Neuronal stem cell (in vitro differentiated cells): ENCODE results near the gene ZACN.

Source experiments
- DNase-seq: peaks from one replicate; pipeline ENCODE4 v3.0.0-alpha.2; 2013; ENCODE audit warnings: low spot score
- H2AFZ ChIP-seq: one replicate; pipeline ENCODE4 v1.6.1; 2013; ENCODE audit warnings: mild to moderate bottlenecking, low read length, inconsistent platforms
- H2AK5ac ChIP-seq: 2 replicates; pipeline ENCODE4 v1.6.1; 2013; ENCODE audit warnings: low read depth, mild to moderate bottlenecking, inconsistent platforms, low read length, moderate library complexity, mixed read lengths
- H2BK120ac ChIP-seq: 2 replicates; pipeline ENCODE4 v1.6.1; 2013; ENCODE audit warnings: low read depth, mild to moderate bottlenecking, inconsistent platforms, low read length, moderate library complexity, mixed read lengths
- H2BK12ac ChIP-seq: one replicate; pipeline ENCODE4 v1.6.1; 2013; ENCODE audit warnings: low read length, inconsistent platforms
- H2BK15ac ChIP-seq: 2 replicates; pipeline ENCODE4 v1.6.1; 2013; ENCODE audit warnings: mild to moderate bottlenecking, low read length, inconsistent platforms, mixed read lengths
- H2BK5ac ChIP-seq: one replicate; pipeline ENCODE4 v1.6.1; 2013; ENCODE audit warnings: inconsistent platforms, mild to moderate bottlenecking, low read length, moderate library complexity
- H3K14ac ChIP-seq: one replicate; pipeline ENCODE4 v1.6.1; 2013; ENCODE audit warnings: low read length, inconsistent platforms
- H3K18ac ChIP-seq: 2 replicates; pipeline ENCODE4 v1.6.1; 2013; ENCODE audit warnings: low read length, inconsistent platforms
- H3K23ac ChIP-seq: 2 replicates; pipeline ENCODE4 v1.6.1; 2013; ENCODE audit warnings: low read depth, mild to moderate bottlenecking, mixed read lengths, low read length, inconsistent platforms; ENCODE audit not compliant: poor library complexity
- H3K27ac ChIP-seq: replicated peaks from 3 replicates; pipeline ENCODE4 v1.5.1; 2013; ENCODE audit warnings: low read length, inconsistent platforms
- H3K27me3 ChIP-seq, 3 experiments: 2 replicates each; pipeline ENCODE4 v1.6.1; 2013; ENCODE audit warnings: low read length in 3 of 3, mild to moderate bottlenecking in 2 of 3, inconsistent platforms in 1 of 3, low read depth in 1 of 3, mixed read lengths in 1 of 3, moderate library complexity in 1 of 3; ENCODE audit not compliant: control insufficient read depth in 3 of 3, insufficient read depth in 3 of 3
- H3K36me3 ChIP-seq, 2 donors: replicated peaks in 1 of 2; 2 replicates each; pipeline ENCODE4 v1.6.1; 2013; ENCODE audit warnings: low read length in 2 of 2; ENCODE audit not compliant: control insufficient read depth in 2 of 2, insufficient read depth in 2 of 2
- H3K4ac ChIP-seq: 2 replicates; pipeline ENCODE4 v1.6.1; 2013; ENCODE audit warnings: inconsistent platforms, mild to moderate bottlenecking, low read length, moderate library complexity
- H3K4me1 ChIP-seq, 2 donors: 1 replicate in 1 of 2; 2 replicates in 1 of 2; pipeline ENCODE4 v1.6.1; 2013; ENCODE audit warnings: low read length in 2 of 2, low read depth in 1 of 2; ENCODE audit not compliant: control insufficient read depth in 2 of 2, insufficient read depth in 1 of 2
- H3K4me2 ChIP-seq: one replicate; pipeline ENCODE4 v1.6.1; 2013; ENCODE audit warnings: mild to moderate bottlenecking, low read length, inconsistent platforms; ENCODE audit not compliant: insufficient read depth, poor library complexity, severe bottlenecking
- H3K4me3 ChIP-seq, 2 donors: 2 replicates each; pipeline ENCODE4 v1.5.1; 2013; ENCODE audit warnings: low read length in 2 of 2, mild to moderate bottlenecking in 2 of 2, inconsistent platforms in 1 of 2, moderate library complexity in 1 of 2
- H3K79me1 ChIP-seq: one replicate; pipeline ENCODE4 v1.6.1; 2013; ENCODE audit warnings: low read depth, mild to moderate bottlenecking, inconsistent platforms, low read length, moderate library complexity
- H3K9ac ChIP-seq: one replicate; pipeline ENCODE4 v1.6.1; 2013; ENCODE audit warnings: mild to moderate bottlenecking, low read depth, low read length, inconsistent platforms; ENCODE audit not compliant: poor library complexity
- H3K9me3 ChIP-seq, 2 donors: replicated peaks in 1 of 2; 2 replicates each; pipeline versions ENCODE3 to v1.6.1; 2013; ENCODE audit warnings: low read length in 2 of 2, mild to moderate bottlenecking in 2 of 2, inconsistent platforms in 1 of 2, low read depth in 1 of 2, mixed read lengths in 1 of 2, moderate library complexity in 1 of 2; ENCODE audit not compliant: control insufficient read depth in 2 of 2, insufficient read depth in 1 of 2
- H4K8ac ChIP-seq: one replicate; pipeline ENCODE4 v1.6.1; 2013; ENCODE audit warnings: low read depth, mild to moderate bottlenecking, inconsistent platforms, low read length, moderate library complexity
- H4K91ac ChIP-seq: one replicate; pipeline ENCODE4 v1.6.1; 2013; ENCODE audit warnings: low read length, low read depth, mild to moderate bottlenecking, inconsistent platforms; ENCODE audit not compliant: poor library complexity
- WGBS, 2 donors: extraction: QIAGEN DNeasy Blood & Tissue Kit; methylation state at CpG; one replicate each; pipeline ENCODE4 v1.1.7; 2013; ENCODE audit warnings: missing lambda C conversion rate in 2 of 2, mixed read lengths in 1 of 2; ENCODE audit not compliant: insufficient read length in 2 of 2, insufficient replicate concordance in 1 of 2; ENCODE audit errors: extremely low coverage in 2 of 2; 5-methylcytosine and 5-hydroxymethylcytosine counted together

ZACN gene

DNA sequence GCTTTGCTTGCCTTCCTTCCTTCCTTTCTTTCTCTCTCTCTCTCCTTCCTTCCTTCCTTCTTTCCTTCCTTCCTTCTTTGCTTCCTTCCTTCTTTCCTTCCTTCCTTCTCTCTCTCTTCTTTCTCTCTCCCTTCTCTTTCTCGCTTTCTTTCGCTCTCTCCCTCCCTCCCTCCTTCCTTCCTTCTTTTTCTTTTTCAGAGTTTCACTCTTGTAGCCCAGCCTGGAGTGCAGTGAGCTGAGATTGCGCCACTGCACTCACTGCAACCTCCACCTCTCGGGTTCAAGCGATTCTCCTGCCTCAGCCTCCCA is 44.2 kb downstream of the ZACN start:
- no CpG with 5 or more reads among the region's 5 CpGs for WGBS, 2 donors
- peak overlapping the region; percentile 84 for H2AFZ ChIP-seq
- H4K91ac ChIP-seq = no peak overlapping the region
- no peak overlapping the region for H2AK5ac ChIP-seq
- H3K4me3 ChIP-seq = no peak overlapping the region
- no peak overlapping the region for H4K8ac ChIP-seq
- peaks cover 5 to 13% of the 10 kb centered on the region in 2 donors for H3K4me1 ChIP-seq
- H3K18ac ChIP-seq = no peak overlapping the region
- H2BK5ac ChIP-seq = no peak overlapping the region
- H3K4ac ChIP-seq = no peak overlapping the region
- H3K9me3 ChIP-seq = no peaks in the 10 kb centered on the region
- no peaks in the 10 kb centered on the region for H3K27me3 ChIP-seq
- H3K23ac ChIP-seq = no peak overlapping the region
- DNase-seq = no peak
- H2BK120ac ChIP-seq = no peak overlapping the region
- no peak overlapping the region for H3K14ac ChIP-seq
- no peak overlapping the region for H3K4me2 ChIP-seq
- H3K27ac ChIP-seq = no peak overlapping the region
- H3K79me1 ChIP-seq = peaks cover 3% of the 10 kb centered on the region
- no peak overlapping the region for H3K9ac ChIP-seq
- no peaks in the 10 kb centered on the region for H3K36me3 ChIP-seq
- no peak overlapping the region for H2BK12ac ChIP-seq
- no peak overlapping the region for H2BK15ac ChIP-seq

DNA sequence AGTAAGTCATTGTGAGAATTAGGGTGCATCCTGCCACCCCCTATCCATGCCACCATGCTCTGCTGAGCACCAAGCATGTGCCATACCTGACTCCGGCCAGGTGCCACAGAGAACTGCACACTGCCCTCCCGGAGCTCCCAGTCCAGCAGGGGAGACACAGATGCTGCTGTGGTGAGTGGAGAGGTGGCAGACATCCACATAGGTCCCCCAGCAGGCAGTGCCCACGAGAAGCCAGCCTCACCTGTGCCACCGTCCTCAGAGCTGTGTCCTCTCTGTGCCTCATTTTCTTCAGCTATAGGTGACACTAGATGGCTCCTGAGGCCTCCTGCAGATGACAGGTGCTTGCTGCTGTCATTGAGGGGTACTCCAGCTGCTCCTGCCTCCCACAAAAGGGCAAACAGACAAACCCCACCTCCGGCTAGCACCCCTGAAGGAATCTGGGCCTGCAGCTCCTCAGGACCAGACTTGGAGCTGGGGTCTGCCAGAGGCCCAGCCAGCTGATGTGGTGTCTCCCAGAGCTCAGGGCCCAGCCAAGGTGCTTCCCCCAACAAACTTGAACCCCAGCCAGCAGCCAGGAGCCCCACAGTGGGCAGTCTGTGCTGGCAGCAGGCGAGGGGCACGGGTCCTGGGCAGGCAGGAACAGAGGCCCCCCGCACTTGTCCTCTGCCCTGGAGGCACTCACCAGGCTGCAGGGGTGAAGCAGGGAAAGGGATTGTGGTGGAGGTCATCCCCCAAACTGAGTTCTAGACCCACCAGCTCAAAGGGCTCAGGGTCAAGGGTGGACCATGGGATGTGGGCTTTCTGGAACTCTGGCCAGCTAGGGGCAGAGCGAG is 45.0 kb downstream of the ZACN start:
- Histone ChIP-seq H4K8ac (no peak overlapping the region), H3K79me1 (peaks cover 3% of the 10 kb centered on the region), H4K91ac (no peak overlapping the region), H3K4me2 (no peak overlapping the region), H3K27me3 (no peaks in the 10 kb centered on the region), H2BK5ac (peak overlapping the region; percentile 48), H2AK5ac (peak overlapping the region; percentile 88), H3K4me3 (no peak overlapping the region), H3K18ac (peak overlapping the region; percentile 71), H3K14ac (peak overlapping the region; percentile 31), H2BK15ac (peak overlapping the region; percentile 85), H2AFZ (no peak overlapping the region), H3K9ac (peak overlapping the region; percentile 21), H3K36me3 (no peaks in the 10 kb centered on the region), H2BK12ac (no peak overlapping the region), H3K27ac (no peak overlapping the region), H3K23ac (peak overlapping the region; percentile 65), H3K4ac (no peak overlapping the region), H3K4me1 (peaks cover 5 to 13% of the 10 kb centered on the region in 2 donors), H2BK120ac (no peak overlapping the region), H3K9me3 (no peaks in the 10 kb centered on the region)
- DNase-seq = no peak
- no CpG with 5 or more reads among the region's 9 CpGs for WGBS, 2 donors

DNA sequence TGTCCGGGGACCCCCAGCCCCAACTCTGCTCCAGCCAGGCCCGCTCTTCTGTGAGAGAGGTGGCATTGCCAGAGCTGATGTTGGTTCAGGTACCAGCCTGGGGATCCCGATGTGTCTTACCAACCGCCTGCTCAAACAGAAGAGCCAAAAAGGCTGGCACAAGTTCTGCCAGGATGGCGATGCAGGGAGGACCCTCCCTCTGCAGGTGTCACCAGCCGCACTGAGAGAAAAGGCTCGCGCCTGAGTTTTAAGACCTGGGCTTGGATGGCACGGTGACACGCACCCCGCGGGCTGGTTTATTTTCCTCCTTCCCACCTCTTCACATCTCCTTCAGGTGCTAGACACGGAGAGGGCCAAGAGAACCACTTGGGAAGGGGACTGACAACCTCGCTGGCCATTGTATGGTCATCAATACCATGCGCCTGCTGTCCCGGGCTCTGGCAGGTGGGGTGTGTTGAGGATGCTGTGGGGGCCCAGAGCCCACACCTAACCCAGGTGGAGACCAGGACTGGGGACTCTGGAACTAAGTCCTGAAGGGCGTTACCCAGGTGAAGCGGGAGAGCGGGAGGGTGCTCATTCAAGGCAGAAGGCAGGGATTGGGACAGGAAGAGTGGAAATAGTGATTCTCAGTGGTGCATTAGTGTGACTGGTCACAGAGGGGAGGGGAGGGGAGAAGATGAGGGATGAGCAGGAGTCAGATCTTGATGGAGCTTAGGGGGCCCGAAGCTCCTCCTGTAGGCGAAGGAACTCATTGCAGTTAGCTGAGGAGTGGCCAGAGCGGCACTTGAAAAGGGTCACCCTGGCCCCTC is 45.8 kb downstream of the ZACN start:
- Histone ChIP-seq H3K4me2 (no peak overlapping the region), H3K27ac (no peak overlapping the region), H3K36me3 (no peaks in the 10 kb centered on the region), H2BK12ac (no peak overlapping the region), H2BK15ac (peak overlapping the region; percentile 85), H4K8ac (no peak overlapping the region), H2AK5ac (peak overlapping the region; percentile 88), H3K14ac (no peak overlapping the region), H3K79me1 (peaks cover 3% of the 10 kb centered on the region), H3K9ac (no peak overlapping the region), H2BK5ac (no peak overlapping the region), H2AFZ (no peak overlapping the region), H3K23ac (no peak overlapping the region), H3K27me3 (no peaks in the 10 kb centered on the region), H3K9me3 (no peaks in the 10 kb centered on the region), H3K4ac (peak overlapping the region; percentile 53), H3K18ac (peak overlapping the region; percentile 38), H3K4me3 (no peak overlapping the region), H2BK120ac (no peak overlapping the region), H4K91ac (no peak overlapping the region), H3K4me1 (peaks cover 5 to 13% of the 10 kb centered on the region in 2 donors)
- DNase-seq = no peak
- WGBS, 2 donors = no CpG with 5 or more reads among the region's 22 CpGs

DNA sequence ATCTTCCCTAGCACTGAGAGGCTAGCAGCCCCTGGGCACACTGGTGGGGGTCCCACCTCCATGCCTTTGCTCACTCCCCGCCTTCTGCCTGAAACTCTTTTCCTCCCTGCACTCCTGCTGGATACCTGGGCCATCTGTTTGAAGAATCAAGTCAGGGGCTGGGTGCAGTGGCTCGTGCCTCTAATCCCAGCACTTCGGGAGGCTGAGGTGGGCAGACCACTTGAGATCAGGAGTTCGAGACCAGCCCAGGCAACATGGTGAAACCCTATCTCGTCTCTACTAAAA is 46.4 kb downstream of the ZACN start:
- no peak overlapping the region for H3K27ac ChIP-seq
- no peak overlapping the region for H3K23ac ChIP-seq
- peak overlapping the region; percentile 88 for H2AK5ac ChIP-seq
- peak overlapping the region; percentile 20 for H3K18ac ChIP-seq
- H2BK15ac ChIP-seq = peak overlapping the region; percentile 21
- H3K4me1 ChIP-seq = peaks cover 5 to 15% of the 10 kb centered on the region in 2 donors
- DNase-seq = no peak
- no peak overlapping the region for H2BK12ac ChIP-seq
- H3K9ac ChIP-seq = no peak overlapping the region
- no peak overlapping the region for H2BK120ac ChIP-seq
- peaks cover 3% of the 10 kb centered on the region for H3K79me1 ChIP-seq
- H2BK5ac ChIP-seq = no peak overlapping the region
- no peak overlapping the region for H2AFZ ChIP-seq
- H3K4me2 ChIP-seq = no peak overlapping the region
- WGBS, 2 donors = no CpG with 5 or more reads among the region's 5 CpGs
- no peak overlapping the region for H4K8ac ChIP-seq
- no peak overlapping the region for H4K91ac ChIP-seq
- no peaks in the 10 kb centered on the region for H3K9me3 ChIP-seq
- H3K36me3 ChIP-seq = no peaks in the 10 kb centered on the region
- H3K14ac ChIP-seq = no peak overlapping the region
- H3K27me3 ChIP-seq = peaks cover 0 to 2% (median 0%) of the 10 kb centered on the region in 3 experiments
- H3K4ac ChIP-seq = no peak overlapping the region
- no peak overlapping the region for H3K4me3 ChIP-seq
